Measurements from ENCODE around the gene SHTN1. TPM values are rescaled to one million over a fixed set of nuclear protein-coding genes. Genes with fewer than 3 reads are reported as not detected.

The SHTN1 gene
- polyA plus RNA-seq, 1 donor (not counting 4 experiments of a cell fraction or from before 2014, with no cell fraction given): 21.3 TPM

DNA sequence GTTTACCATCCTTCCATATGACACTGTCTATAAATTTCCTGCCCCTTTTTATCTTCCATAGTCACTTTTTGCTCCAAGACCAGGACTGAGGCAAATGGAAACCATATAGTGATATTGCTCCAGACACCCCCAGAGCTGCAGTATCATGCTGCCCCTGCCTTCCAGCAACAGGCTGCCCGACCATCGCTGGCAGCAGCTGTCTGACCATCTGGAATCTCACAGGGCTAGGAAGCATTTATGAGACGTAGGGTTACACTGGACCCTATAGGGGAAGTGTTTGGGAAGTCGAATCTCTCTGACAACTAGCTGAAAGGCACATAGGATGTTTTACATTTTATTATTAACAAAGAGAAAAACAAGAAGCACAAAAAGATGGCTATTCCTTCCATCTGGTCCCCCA lies 136.3 kb downstream of the SHTN1 start:
- dilution Hi-C loops (cut with MboI; ENCODE audit: extremely low pct_ligation_motif_present, low sequenced_read_pairs): no loop called here
- H3K4me3 ChIP-seq (ENCODE audit: control insufficient read depth in 2 of 3, extremely low read depth in 1 of 3, insufficient read depth in 2 of 3, low read depth in 1 of 3, low read length in 3 of 3): no peak overlapping the region
- no peak overlapping the region for H3K9ac ChIP-seq (ENCODE audit: control insufficient read depth, extremely low read depth, insufficient read depth, low read length)
- peaks cover 14% of the 10 kb centered on the region for H3K4me1 ChIP-seq (ENCODE audit: control insufficient read depth, extremely low read depth, insufficient read depth, low read length)
- no peak for FAIRE-seq
- DNase-seq (ENCODE audit: low read depth, low spot score): no peak
- H3K27me3 ChIP-seq (ENCODE audit: control insufficient read depth, extremely low read depth, insufficient read depth, low read length): no peaks in the 10 kb centered on the region
- H4K20me1 ChIP-seq (ENCODE audit: control insufficient read depth, extremely low read depth, insufficient read depth, low read length): no peaks in the 10 kb centered on the region
- no peak overlapping the region for H2AFZ ChIP-seq (ENCODE audit: control insufficient read depth, low read length)
- H3K4me2 ChIP-seq (ENCODE audit: control insufficient read depth, extremely low read depth, insufficient read depth, low read depth, low read length): no peak overlapping the region
- H3K9me3 ChIP-seq (ENCODE audit: control insufficient read depth, low read depth, low read length): no peaks in the 10 kb centered on the region
- no peaks in the 10 kb centered on the region for H3K36me3 ChIP-seq (ENCODE audit: control insufficient read depth in 2 of 2, extremely low read depth in 1 of 2, insufficient read depth in 2 of 2, low read length in 2 of 2)
- no peaks in the 10 kb centered on the region for H3K79me2 ChIP-seq (ENCODE audit: control insufficient read depth, insufficient read depth, low read length)
- H3K9me1 ChIP-seq (ENCODE audit: control insufficient read depth, extremely low read depth, insufficient read depth, low read length): no peaks in the 10 kb centered on the region
- no peak overlapping the region for H3K27ac ChIP-seq (ENCODE audit: control insufficient read depth, insufficient read depth, low read length)
- TF ChIP-seq EZH2 (IDR thresholded peaks at IDR 0.05; ENCODE audit: low read length) (no peak), CTCF (optimal IDR thresholded peaks at IDR 0.05 in 1 of 3, IDR thresholded peaks at IDR 0.05 in 1 of 3, conservative IDR thresholded peaks at IDR 0.05 in 1 of 3; ENCODE audit: extremely low read depth in 1 of 3, insufficient read depth in 2 of 3, low read length in 3 of 3) (no peak)

- H3K79me2 ChIP-seq (ENCODE audit: control insufficient read depth, insufficient read depth, low read length): no peaks in the 10 kb centered on the region
- no peak overlapping the region for H2AFZ ChIP-seq (ENCODE audit: control insufficient read depth, low read length)
- H3K4me3 ChIP-seq (ENCODE audit: control insufficient read depth in 2 of 3, extremely low read depth in 1 of 3, insufficient read depth in 2 of 3, low read depth in 1 of 3, low read length in 3 of 3): no peak overlapping the region
- H3K4me1 ChIP-seq (ENCODE audit: control insufficient read depth, extremely low read depth, insufficient read depth, low read length): peaks cover 14% of the 10 kb centered on the region
- DNase-seq (ENCODE audit: low read depth, low spot score): no peak
- H3K4me2 ChIP-seq (ENCODE audit: control insufficient read depth, extremely low read depth, insufficient read depth, low read depth, low read length): no peak overlapping the region
- no peaks in the 10 kb centered on the region for H3K9me3 ChIP-seq (ENCODE audit: control insufficient read depth, low read depth, low read length)
- TF ChIP-seq EZH2 (IDR thresholded peaks at IDR 0.05; ENCODE audit: low read length) (no peak), CTCF (optimal IDR thresholded peaks at IDR 0.05 in 1 of 3, IDR thresholded peaks at IDR 0.05 in 1 of 3, conservative IDR thresholded peaks at IDR 0.05 in 1 of 3; ENCODE audit: extremely low read depth in 1 of 3, insufficient read depth in 2 of 3, low read length in 3 of 3) (no peak)
- H4K20me1 ChIP-seq (ENCODE audit: control insufficient read depth, extremely low read depth, insufficient read depth, low read length): no peaks in the 10 kb centered on the region
- H3K27ac ChIP-seq (ENCODE audit: control insufficient read depth, insufficient read depth, low read length): no peak overlapping the region
- FAIRE-seq: no peak
- no peaks in the 10 kb centered on the region for H3K36me3 ChIP-seq (ENCODE audit: control insufficient read depth in 2 of 2, extremely low read depth in 1 of 2, insufficient read depth in 2 of 2, low read length in 2 of 2)
- no peaks in the 10 kb centered on the region for H3K27me3 ChIP-seq (ENCODE audit: control insufficient read depth, extremely low read depth, insufficient read depth, low read length)
- dilution Hi-C loops (cut with MboI; ENCODE audit: extremely low pct_ligation_motif_present, low sequenced_read_pairs): no loop called here
- no peaks in the 10 kb centered on the region for H3K9me1 ChIP-seq (ENCODE audit: control insufficient read depth, extremely low read depth, insufficient read depth, low read length)
- no peak overlapping the region for H3K9ac ChIP-seq (ENCODE audit: control insufficient read depth, extremely low read depth, insufficient read depth, low read length)
Observed at GRCh38 chr10:116868198-116868676, 136.8 kb downstream of the SHTN1 start.

Measured in keratinocyte (primary cell).